CD4-positive, alpha-beta T cell (primary cell): ENCODE measurements around the gene SLC1A7. TPM values are rescaled to one million over a fixed set of nuclear protein-coding genes. Genes with fewer than 3 reads are reported as not detected.

ENCODE experiments used
- ATAC-seq: fragments of 200-7000 bp; cut with Tn5 transposase; one replicate; pipeline ENCODE4 v1.10.0; 2022; ENCODE audit warnings: mild to moderate bottlenecking; ENCODE audit not compliant: poor library complexity
- CTCF ChIA-PET: fragments of 350-600 bp; sonication (Branson Sonifier 250); formaldehyde crosslinking; loops from one replicate; lab custom pipeline; 2021; ENCODE audit warnings: antibody characterized with exemption, inconsistent platforms; lab: Charles Lee
- POLR2A ChIA-PET: fragments of 350-600 bp; sonication (Branson Sonifier 250); formaldehyde crosslinking; loops from one replicate; lab custom pipeline; 2021; ENCODE audit warnings: antibody characterized with exemption, inconsistent platforms; lab: Charles Lee
- DNase-seq, 14 experiments: peaks; one replicate each; pipeline ENCODE4 v3.0.0-alpha.2; 2013 to 2020; ENCODE audit warnings: mixed read lengths in 2 of 14
- H3K27ac ChIP-seq, 2 donors: one replicate each; pipeline versions ENCODE4 v1.5.1 to v1.7.0; 2013; ENCODE audit warnings: low read length in 2 of 2, low read depth in 1 of 2, mild to moderate bottlenecking in 1 of 2
- H3K27me3 ChIP-seq, 2 experiments: 1 replicate in 1 of 2; 2 replicates in 1 of 2; pipeline versions ENCODE4 v1.6.1 to v1.7.0; 2013; ENCODE audit warnings: low read length in 2 of 2, control low read depth in 1 of 2, mild to moderate bottlenecking in 1 of 2, moderate library complexity in 1 of 2; ENCODE audit not compliant: insufficient read depth in 2 of 2, control insufficient read depth in 1 of 2
- H3K36me3 ChIP-seq: one replicate; pipeline ENCODE4 v1.6.1; 2013; ENCODE audit warnings: low read length, control low read depth; ENCODE audit not compliant: insufficient read depth
- H3K4me1 ChIP-seq: one replicate; pipeline ENCODE4 v1.6.1; 2013; ENCODE audit warnings: low read length, control low read depth; ENCODE audit not compliant: insufficient read depth
- H3K4me3 ChIP-seq: one replicate; pipeline ENCODE4 v1.5.1; 2013; ENCODE audit warnings: mild to moderate bottlenecking, low read length, moderate library complexity
- H3K9me3 ChIP-seq, 2 experiments: 1 replicate in 1 of 2; 2 replicates in 1 of 2; pipeline versions ENCODE4 v1.6.1 to v1.7.0; 2013; ENCODE audit warnings: low read length in 2 of 2, mild to moderate bottlenecking in 2 of 2, control low read depth in 1 of 2, moderate library complexity in 1 of 2; ENCODE audit not compliant: control insufficient read depth in 1 of 2, insufficient read depth in 1 of 2
- H3K27ac Mint-ChIP-seq: one replicate; pipeline ENCODE4 v1.8.0; 2020; ENCODE audit warnings: mixed read lengths
- H3K27me3 Mint-ChIP-seq: one replicate; pipeline ENCODE4 v1.8.0; 2021; ENCODE audit warnings: mixed read lengths
- H3K36me3 Mint-ChIP-seq: one replicate; pipeline ENCODE4 v1.8.0; 2021; ENCODE audit warnings: low read depth, mixed read lengths
- H3K4me1 Mint-ChIP-seq: one replicate; pipeline ENCODE4 v1.8.0; 2021; ENCODE audit warnings: low read depth, mixed read lengths
- H3K4me3 Mint-ChIP-seq: one replicate; pipeline ENCODE4 v1.8.0; 2020; ENCODE audit warnings: mild to moderate bottlenecking, mixed read lengths
- H3K9me3 Mint-ChIP-seq: one replicate; pipeline ENCODE4 v1.8.0; 2020; ENCODE audit warnings: mixed read lengths
- CTCF ChIP-seq: fragments of 200-600 bp; IDR thresholded peaks from one replicate; pipeline ENCODE4 v1.8.0; 2022; ENCODE audit warnings: antibody characterized with exemption, mild to moderate bottlenecking
- intact Hi-C, 2 experiments: fragments of 100-400 bp; cut with DNase I in 1 of 2; cut with micrococcal nuclease in 1 of 2; formaldehyde crosslinking; loops; one replicate each; pipeline versions ENCODE4 v1.15.1 to v1.9.0; 2023 to 2025; cut with DNase I, micrococcal nuclease
- total RNA-seq, 174 experiments: library from RNA in 2 of 174; stranded (reverse) in 2 of 174; gene quantifications; one replicate each; pipeline ENCODE4 v1.2.3 and lab custom pipeline; 2021 to 2026

The SLC1A7 gene
- total RNA-seq, 2 experiments from 2014 or later, result not detected

DNA sequence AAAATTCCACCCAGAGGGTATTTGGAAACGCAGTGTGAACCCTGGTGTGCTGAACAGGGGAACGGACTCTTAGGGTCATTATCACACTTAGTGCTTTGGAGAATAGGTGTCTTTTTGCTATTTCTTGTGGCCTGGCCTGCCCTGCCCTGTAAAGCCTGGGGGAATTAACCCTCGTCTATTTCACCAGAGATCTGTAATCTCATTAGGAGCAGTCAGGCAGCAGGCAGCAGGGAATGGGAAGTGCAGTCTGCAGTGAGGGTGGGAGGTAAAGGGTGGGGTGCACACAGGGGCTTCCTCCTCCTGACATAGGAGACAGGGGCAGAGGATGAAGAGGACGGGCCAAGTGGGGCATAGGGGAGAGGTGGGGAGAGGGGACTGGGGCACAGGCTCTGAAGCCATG, 1.1 kb upstream of the SLC1A7 start:
- H3K9me3 ChIP-seq, result no peaks in the 10 kb centered on the region
- intact Hi-C loops, result no loop called here
- CTCF ChIA-PET, result no interaction called here

GRCh38 chr1:53141487-53142055, 867 bp downstream of the SLC1A7 start:
- no peak overlapping the region for H3K4me3 ChIP-seq
- Mint-ChIP-seq H3K27me3 (no peaks in the 10 kb centered on the region), H3K36me3 (no peaks in the 10 kb centered on the region), H3K9me3 (peaks cover 7% of the 10 kb centered on the region), H3K27ac (no peak overlapping the region), H3K4me1 (no peaks in the 10 kb centered on the region), H3K4me3 (no peak overlapping the region)
- no peaks in the 10 kb centered on the region for H3K36me3 ChIP-seq
- no peaks in the 10 kb centered on the region for H3K9me3 ChIP-seq
- ChIA-PET CTCF (no interaction called here), POLR2A (no interaction called here)
- intact Hi-C loops, result no loop called here
- H3K27me3 ChIP-seq, result peaks cover 0 to 2% of the 10 kb centered on the region in 2 experiments
- no peaks in the 10 kb centered on the region for H3K4me1 ChIP-seq
- no peak overlapping the region for H3K27ac ChIP-seq
- DNase-seq (no peak), ATAC-seq (no peak)
- TF ChIP-seq CTCF, result no peak

More for the DNA sequence above, 1.1 kb upstream of the SLC1A7 start:
- Mint-ChIP-seq H3K36me3 (no peaks in the 10 kb centered on the region), H3K27me3 (no peaks in the 10 kb centered on the region), H3K9me3 (no peaks in the 10 kb centered on the region), H3K4me3 (no peak overlapping the region), H3K27ac (no peak overlapping the region), H3K4me1 (no peaks in the 10 kb centered on the region)
- no peaks in the 10 kb centered on the region for H3K36me3 ChIP-seq
- DNase-seq (no peak), ATAC-seq (no peak)
- POLR2A ChIA-PET, result no interaction called here
- H3K4me3 ChIP-seq, result no peak overlapping the region
- no peak for TF ChIP-seq CTCF
- H3K27ac ChIP-seq, result no peak overlapping the region
- no peaks in the 10 kb centered on the region for H3K4me1 ChIP-seq
- H3K27me3 ChIP-seq, result peaks cover 0 to 2% of the 10 kb centered on the region in 2 experiments

DNA sequence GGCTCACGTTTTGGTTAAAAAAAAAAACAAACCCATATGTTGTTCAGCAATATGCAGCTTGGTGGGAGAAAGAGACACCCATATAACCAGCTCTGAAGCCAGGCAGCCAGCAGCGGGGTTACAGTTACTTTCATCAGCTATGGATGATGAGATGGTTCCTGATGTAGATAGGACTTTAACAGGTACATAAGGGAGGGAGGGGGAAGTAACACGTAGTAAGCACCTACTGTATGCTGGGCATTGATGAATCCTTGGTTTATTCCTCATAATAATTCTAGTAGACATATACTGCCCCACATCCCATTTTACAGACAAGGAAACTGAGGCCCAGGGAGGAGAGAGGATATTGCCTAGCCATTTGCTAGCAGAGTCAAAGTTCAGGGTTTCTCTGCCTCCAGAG, 2.0 kb downstream of the SLC1A7 start:
- Histone ChIP-seq H3K4me3 (no peak overlapping the region), H3K4me1 (no peaks in the 10 kb centered on the region), H3K9me3 (no peaks in the 10 kb centered on the region), H3K27ac (no peak overlapping the region), H3K36me3 (no peaks in the 10 kb centered on the region), H3K27me3 (peaks cover 0 to 2% of the 10 kb centered on the region in 2 experiments)
- ChIA-PET POLR2A (no interaction called here), CTCF (no interaction called here)
- no peak overlapping the region for H3K27ac Mint-ChIP-seq
- TF ChIP-seq CTCF, result no peak
- ATAC-seq (no peak), DNase-seq (no peak)
- intact Hi-C loops, result no loop called here
- no peaks in the 10 kb centered on the region for H3K36me3 Mint-ChIP-seq
- peaks cover 7% of the 10 kb centered on the region for H3K9me3 Mint-ChIP-seq
- H3K27me3 Mint-ChIP-seq, result no peaks in the 10 kb centered on the region
- no peaks in the 10 kb centered on the region for H3K4me1 Mint-ChIP-seq
- no peak overlapping the region for H3K4me3 Mint-ChIP-seq
